Right lobe of liver (tissue), 4 donors: ENCODE measurements around the gene USP38.

Experiments
- POLR2A ChIP-seq: fragments of 450-650 bp; IDR thresholded peaks from one replicate; pipeline ENCODE4 v1.6.1; 2017; ENCODE audit warnings: antibody characterized with exemption, mild to moderate bottlenecking
- TF ChIP-seq, protein P1 (sequence below), 4 donors: fragments of 200-600 bp in 3 of 4; fragments of 450-650 bp in 1 of 4; IDR thresholded peaks; one replicate each; pipeline versions ENCODE4 v1.5.1 to v1.8.0; 2016 to 2022; ENCODE audit warnings: antibody characterized with exemption in 4 of 4, mild to moderate bottlenecking in 2 of 4
- donor health status: DM: no; HTN: no; CAD: no.
- donor health status: DM: no; HTN: no; CAD: no.
- donor health status: DM: no; HTN: yes; CAD: no.

DNA sequence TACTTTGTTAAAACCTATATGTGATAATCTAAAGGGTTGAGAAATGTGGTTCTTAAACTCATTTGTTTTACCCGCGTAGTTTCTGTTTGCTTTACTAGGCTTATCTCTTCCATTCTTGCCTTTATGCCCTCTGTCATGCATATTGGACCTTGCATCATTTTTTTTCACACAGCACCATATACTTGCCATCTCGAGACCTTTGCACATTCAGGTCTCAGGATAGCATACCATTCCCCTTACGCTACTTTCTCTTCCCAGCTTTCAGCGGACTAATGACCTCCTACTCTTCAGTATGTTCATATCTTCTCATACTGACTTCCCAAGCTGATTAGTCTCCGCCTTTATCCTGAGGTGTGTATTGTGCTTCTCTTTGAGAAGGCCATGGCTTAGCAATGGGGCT is 40.5 kb downstream of the USP38 start:
- TF ChIP-seq, protein P1, sequence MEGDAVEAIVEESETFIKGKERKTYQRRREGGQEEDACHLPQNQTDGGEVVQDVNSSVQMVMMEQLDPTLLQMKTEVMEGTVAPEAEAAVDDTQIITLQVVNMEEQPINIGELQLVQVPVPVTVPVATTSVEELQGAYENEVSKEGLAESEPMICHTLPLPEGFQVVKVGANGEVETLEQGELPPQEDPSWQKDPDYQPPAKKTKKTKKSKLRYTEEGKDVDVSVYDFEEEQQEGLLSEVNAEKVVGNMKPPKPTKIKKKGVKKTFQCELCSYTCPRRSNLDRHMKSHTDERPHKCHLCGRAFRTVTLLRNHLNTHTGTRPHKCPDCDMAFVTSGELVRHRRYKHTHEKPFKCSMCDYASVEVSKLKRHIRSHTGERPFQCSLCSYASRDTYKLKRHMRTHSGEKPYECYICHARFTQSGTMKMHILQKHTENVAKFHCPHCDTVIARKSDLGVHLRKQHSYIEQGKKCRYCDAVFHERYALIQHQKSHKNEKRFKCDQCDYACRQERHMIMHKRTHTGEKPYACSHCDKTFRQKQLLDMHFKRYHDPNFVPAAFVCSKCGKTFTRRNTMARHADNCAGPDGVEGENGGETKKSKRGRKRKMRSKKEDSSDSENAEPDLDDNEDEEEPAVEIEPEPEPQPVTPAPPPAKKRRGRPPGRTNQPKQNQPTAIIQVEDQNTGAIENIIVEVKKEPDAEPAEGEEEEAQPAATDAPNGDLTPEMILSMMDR (IDR thresholded peaks at IDR 0.05): no peak
- TF ChIP-seq POLR2A: no peak
